Islet of Langerhans (tissue), 1 donor: ENCODE measurements around the gene POU3F2.

ENCODE experiments used
- FAIRE-seq: peaks from one replicate; lab custom pipeline; 2011; peaks lifted over from hg19 to GRCh38; lab: Jason Lieb, UNC

The POU3F2 gene

GRCh38 chr6:98834060-98835031, at the start of gene POU3F2:
Gene POU3F2, plus strand, starts transcription at chr6:98834574. Its CDS starts 300 bp downstream, at chr6:98834874.
- FAIRE-seq, result no peak

GRCh38 chr6:98787435-98787834, 46.9 kb upstream of the POU3F2 start:
- no peak for FAIRE-seq

GRCh38 chr6:98787961-98788360, 46.4 kb upstream of the POU3F2 start:
- FAIRE-seq, result no peak

GRCh38 chr6:98794307-98794842, 40.0 kb upstream of the POU3F2 start:
- no peak for FAIRE-seq

GRCh38 chr6:98797217-98797994, 37.0 kb upstream of the POU3F2 start:
- FAIRE-seq, result no peak

GRCh38 chr6:98800866-98801265, 33.5 kb upstream of the POU3F2 start:
- FAIRE-seq, result no peak

- FAIRE-seq, result no peak
Measured at GRCh38 chr6:98808541-98809210, 25.7 kb upstream of the POU3F2 start.

GRCh38 chr6:98812220-98812619, 22.2 kb upstream of the POU3F2 start:
- FAIRE-seq, result no peak

- no peak for FAIRE-seq
Measured at GRCh38 chr6:98816799-98817198, 17.6 kb upstream of the POU3F2 start.

GRCh38 chr6:98821756-98822405, 12.5 kb upstream of the POU3F2 start:
- no peak for FAIRE-seq

GRCh38 chr6:98823428-98824161, 10.8 kb upstream of the POU3F2 start:
- no peak for FAIRE-seq

GRCh38 chr6:98824162-98824901, 10.0 kb upstream of the POU3F2 start:
- FAIRE-seq, result no peak

- FAIRE-seq, result no peak
Measured at GRCh38 chr6:98824902-98825599, 9.3 kb upstream of the POU3F2 start.

- no peak for FAIRE-seq
Measured at GRCh38 chr6:98825600-98826230, 8.7 kb upstream of the POU3F2 start.

- no peak for FAIRE-seq
Measured at GRCh38 chr6:98827295-98828159, 6.8 kb upstream of the POU3F2 start.

GRCh38 chr6:98828211-98828788, 6.1 kb upstream of the POU3F2 start:
- no peak for FAIRE-seq

GRCh38 chr6:98828941-98829411, 5.4 kb upstream of the POU3F2 start:
- FAIRE-seq, result no peak

- FAIRE-seq, result no peak
Measured at GRCh38 chr6:98830146-98830545, 4.2 kb upstream of the POU3F2 start.
